ENCODE data around the gene RASGRP2. TPM values are rescaled to one million over a fixed set of nuclear protein-coding genes. Genes with fewer than 3 reads are reported as not detected.

Gene RASGRP2
- polyA plus RNA-seq, 1 donor (not counting 4 experiments of a cell fraction or from before 2014, with no cell fraction given): 0.49 TPM

DNA sequence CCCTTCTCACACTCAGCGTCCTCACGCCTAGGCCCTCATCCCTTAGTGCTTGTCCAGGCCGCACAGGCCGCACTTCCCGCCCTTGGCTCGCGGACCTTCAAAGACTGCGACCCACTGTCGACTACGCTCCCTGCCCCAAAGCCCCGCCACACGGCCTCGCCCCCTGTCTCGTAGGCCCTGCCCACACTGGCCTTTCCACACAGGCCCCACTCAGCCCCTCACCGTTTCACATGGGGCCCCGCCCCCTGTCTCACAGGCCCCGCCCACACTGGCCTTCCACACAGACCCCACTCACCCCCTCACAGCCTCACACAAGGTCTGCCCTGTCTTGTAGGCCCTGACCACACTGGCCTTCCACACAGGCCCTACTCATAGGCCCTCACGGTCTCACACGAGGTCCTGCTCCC is 32.0 kb downstream of the RASGRP2 start:
- dilution Hi-C loops (cut with MboI; ENCODE audit: extremely low pct_ligation_motif_present, low sequenced_read_pairs): no loop called here
- H3K27ac ChIP-seq (ENCODE audit: control insufficient read depth, insufficient read depth, low read length): no peak overlapping the region
- no peak for TF ChIP-seq CTCF (optimal IDR thresholded peaks at IDR 0.05 in 1 of 3, IDR thresholded peaks at IDR 0.05 in 1 of 3, conservative IDR thresholded peaks at IDR 0.05 in 1 of 3; ENCODE audit: extremely low read depth in 1 of 3, insufficient read depth in 2 of 3, low read length in 3 of 3)
- TF ChIP-seq EZH2 (IDR thresholded peaks at IDR 0.05; ENCODE audit: low read length): no peak
- FAIRE-seq (no peak), DNase-seq (ENCODE audit: low read depth, low spot score) (no peak)
- H3K79me2 ChIP-seq (ENCODE audit: control insufficient read depth, insufficient read depth, low read length): no peaks in the 10 kb centered on the region
- peaks cover 4% of the 10 kb centered on the region for H3K4me1 ChIP-seq (ENCODE audit: control insufficient read depth, extremely low read depth, insufficient read depth, low read length)
- no peaks in the 10 kb centered on the region for H3K9me3 ChIP-seq (ENCODE audit: control insufficient read depth, low read depth, low read length)
- H4K20me1 ChIP-seq (ENCODE audit: control insufficient read depth, extremely low read depth, insufficient read depth, low read length): no peaks in the 10 kb centered on the region
- H3K9ac ChIP-seq (ENCODE audit: control insufficient read depth, extremely low read depth, insufficient read depth, low read length): no peak overlapping the region
- H3K27me3 ChIP-seq (ENCODE audit: control insufficient read depth, extremely low read depth, insufficient read depth, low read length): peaks cover 66% of the 10 kb centered on the region
- H2AFZ ChIP-seq (ENCODE audit: control insufficient read depth, low read length): no peak overlapping the region
- H3K4me3 ChIP-seq (ENCODE audit: control insufficient read depth in 2 of 3, extremely low read depth in 1 of 3, insufficient read depth in 2 of 3, low read depth in 1 of 3, low read length in 3 of 3): no peak overlapping the region
- no peak overlapping the region for H3K4me2 ChIP-seq (ENCODE audit: control insufficient read depth, extremely low read depth, insufficient read depth, low read depth, low read length)
- H3K9me1 ChIP-seq (ENCODE audit: control insufficient read depth, extremely low read depth, insufficient read depth, low read length): no peaks in the 10 kb centered on the region
- H3K36me3 ChIP-seq (ENCODE audit: control insufficient read depth in 2 of 2, extremely low read depth in 1 of 2, insufficient read depth in 2 of 2, low read length in 2 of 2): no peaks in the 10 kb centered on the region

DNA sequence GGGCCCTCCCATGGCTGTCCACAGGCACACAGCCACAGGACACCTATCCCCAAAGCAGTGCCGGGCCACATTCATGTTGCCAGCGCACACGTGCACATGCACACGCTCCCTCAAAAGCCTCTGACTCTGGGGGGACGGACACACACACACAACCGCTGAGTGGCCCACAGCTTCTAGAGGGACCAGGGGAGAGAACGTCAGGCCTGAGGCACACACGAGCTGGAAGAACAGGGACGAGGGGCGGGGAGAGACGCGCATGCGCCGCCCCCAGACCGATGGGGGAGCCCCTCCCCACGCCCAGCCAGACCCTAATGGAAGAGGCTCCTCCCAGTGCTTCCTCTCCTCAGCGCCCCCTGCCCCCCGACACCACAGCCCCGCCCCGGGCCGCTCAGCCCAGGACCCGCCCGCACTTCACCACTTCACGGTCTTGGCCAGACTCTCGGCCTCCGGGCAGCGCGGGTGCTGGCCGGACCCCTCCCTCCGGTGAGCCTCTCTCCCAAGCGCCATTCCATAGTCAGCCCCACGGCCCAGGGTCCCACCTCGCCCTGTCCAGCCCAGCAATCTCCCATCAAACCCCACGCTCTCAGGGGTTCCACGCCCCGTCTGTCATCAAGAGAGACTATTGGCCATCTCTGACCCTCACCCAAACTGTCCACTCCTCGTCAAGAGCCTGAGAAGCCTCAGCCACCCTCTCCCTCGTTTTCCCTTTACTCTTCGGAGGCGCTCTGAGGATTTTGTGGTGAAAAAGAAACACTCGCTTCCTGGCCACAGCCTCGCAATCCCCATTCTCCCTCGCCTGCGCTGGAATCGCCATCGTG is 32.6 kb downstream of the RASGRP2 start:
- no peak overlapping the region for H3K27ac ChIP-seq (ENCODE audit: control insufficient read depth, insufficient read depth, low read length)
- dilution Hi-C loops (cut with MboI; ENCODE audit: extremely low pct_ligation_motif_present, low sequenced_read_pairs): no loop called here
- no peak for TF ChIP-seq CTCF (optimal IDR thresholded peaks at IDR 0.05 in 1 of 3, IDR thresholded peaks at IDR 0.05 in 1 of 3, conservative IDR thresholded peaks at IDR 0.05 in 1 of 3; ENCODE audit: extremely low read depth in 1 of 3, insufficient read depth in 2 of 3, low read length in 3 of 3)
- no peak for TF ChIP-seq EZH2 (IDR thresholded peaks at IDR 0.05; ENCODE audit: low read length)
- peaks cover 60% of the 10 kb centered on the region for H3K27me3 ChIP-seq (ENCODE audit: control insufficient read depth, extremely low read depth, insufficient read depth, low read length)
- no peak overlapping the region for H3K4me2 ChIP-seq (ENCODE audit: control insufficient read depth, extremely low read depth, insufficient read depth, low read depth, low read length)
- H3K9ac ChIP-seq (ENCODE audit: control insufficient read depth, extremely low read depth, insufficient read depth, low read length): no peak overlapping the region
- no peaks in the 10 kb centered on the region for H3K9me3 ChIP-seq (ENCODE audit: control insufficient read depth, low read depth, low read length)
- DNase-seq (ENCODE audit: low read depth, low spot score): no peak
- peaks cover 4% of the 10 kb centered on the region for H3K4me1 ChIP-seq (ENCODE audit: control insufficient read depth, extremely low read depth, insufficient read depth, low read length)
- no peak overlapping the region for H3K4me3 ChIP-seq (ENCODE audit: control insufficient read depth in 2 of 3, extremely low read depth in 1 of 3, insufficient read depth in 2 of 3, low read depth in 1 of 3, low read length in 3 of 3)
- no peaks in the 10 kb centered on the region for H3K79me2 ChIP-seq (ENCODE audit: control insufficient read depth, insufficient read depth, low read length)
- no peaks in the 10 kb centered on the region for H3K9me1 ChIP-seq (ENCODE audit: control insufficient read depth, extremely low read depth, insufficient read depth, low read length)
- H2AFZ ChIP-seq (ENCODE audit: control insufficient read depth, low read length): no peak overlapping the region
- H4K20me1 ChIP-seq (ENCODE audit: control insufficient read depth, extremely low read depth, insufficient read depth, low read length): no peaks in the 10 kb centered on the region
- H3K36me3 ChIP-seq (ENCODE audit: control insufficient read depth in 2 of 2, extremely low read depth in 1 of 2, insufficient read depth in 2 of 2, low read length in 2 of 2): no peaks in the 10 kb centered on the region
- FAIRE-seq: no peak

Measured in keratinocyte (primary cell).